Ectodermal cell (in vitro differentiated cells): ENCODE measurements around the gene TRMT10A. TPM values are rescaled to one million over a fixed set of nuclear protein-coding genes. Genes with fewer than 3 reads are reported as not detected.

Source experiments
- H3K27ac ChIP-seq: 2 replicates; pipeline ENCODE4 v1.7.0; 2013; ENCODE audit warnings: mild to moderate bottlenecking, low read depth, low read length; ENCODE audit not compliant: insufficient read depth, poor library complexity, severe bottlenecking
- H3K27me3 ChIP-seq: 2 replicates; pipeline ENCODE4 v1.7.0; 2013; ENCODE audit warnings: mild to moderate bottlenecking, low read length; ENCODE audit not compliant: insufficient read depth, control insufficient read depth, poor library complexity, severe bottlenecking
- H3K36me3 ChIP-seq: one replicate; pipeline ENCODE4 v1.7.0; 2013; ENCODE audit warnings: low read length; ENCODE audit not compliant: control insufficient read depth, insufficient read depth
- H3K4me1 ChIP-seq: one replicate; pipeline ENCODE4 v1.7.0; 2013; ENCODE audit warnings: low read length; ENCODE audit not compliant: control insufficient read depth, insufficient read depth
- H3K4me3 ChIP-seq: 2 replicates; pipeline ENCODE4 v1.7.0; 2013; ENCODE audit warnings: low read depth, low read length, control low read depth; ENCODE audit not compliant: insufficient read depth
- H3K9me3 ChIP-seq: 2 replicates; pipeline ENCODE4 v1.7.0; 2013; ENCODE audit warnings: mild to moderate bottlenecking, low read length, moderate library complexity; ENCODE audit not compliant: control insufficient read depth
- WGBS, 2 experiments: methylation state at CpG; one replicate each; pipeline ENCODE4 v1.1.7; 2013; ENCODE audit warnings: missing lambda C conversion rate in 2 of 2; 5-methylcytosine and 5-hydroxymethylcytosine counted together
- polyA plus RNA-seq, 4 experiments: library from polyadenylated mRNA; stranded (reverse); fragments of 50-300 nt; gene quantifications; one replicate each; pipeline ENCODE4 v1.2.3, GENCODE V29; 2013

TRMT10A gene
- polyA plus RNA-seq (2013, experiment 1 of 4): 9.2 TPM
- 9.1 TPM for polyA plus RNA-seq (2013, experiment 2 of 4)
- polyA plus RNA-seq (2013, experiment 3 of 4): 8.0 TPM
- polyA plus RNA-seq (2013, experiment 4 of 4): 9.7 TPM

GRCh38 chr4:99563310-99564186, at the start of gene TRMT10A:
TSS of gene TRMT10A (minus strand) at chr4:99564039. CDS start at chr4:99559338, 4,701 bp downstream.
- H3K27ac ChIP-seq: peak within 1 kb of the TSS; percentile 93
- no peaks in the 10 kb centered on the region for H3K27me3 ChIP-seq
- no peaks in the 10 kb centered on the region for H3K9me3 ChIP-seq
- no peaks in the 10 kb centered on the region for H3K36me3 ChIP-seq
- WGBS, 2 experiments: 1% methylated on average over 48 of the region's 48 CpGs
- H3K4me3 ChIP-seq: peak within 1 kb of the TSS; percentile 92
- no peaks in the 10 kb centered on the region for H3K4me1 ChIP-seq

GRCh38 chr4:99612704-99613103, 48.9 kb upstream of the TRMT10A start:
- H3K27ac ChIP-seq: no peak overlapping the region
- H3K4me3 ChIP-seq: no peak overlapping the region
- no peaks in the 10 kb centered on the region for H3K27me3 ChIP-seq
- H3K9me3 ChIP-seq: no peaks in the 10 kb centered on the region
- no peaks in the 10 kb centered on the region for H3K36me3 ChIP-seq
- H3K4me1 ChIP-seq: no peaks in the 10 kb centered on the region
- WGBS, 2 experiments: 88 to 91% methylated on average over 5 of the region's 5 CpGs

GRCh38 chr4:99612281-99612680, 48.4 kb upstream of the TRMT10A start:
- WGBS, 2 experiments: 82 to 84% methylated on average over 3 of the region's 3 CpGs

GRCh38 chr4:99610605-99611175, 46.9 kb upstream of the TRMT10A start:
- no peak overlapping the region for H3K27ac ChIP-seq
- WGBS, 2 experiments: 84 to 86% methylated on average over 5 of the region's 5 CpGs

More at GRCh38 chr4:99612281-99612680, 48.4 kb upstream of the TRMT10A start:
- H3K27ac ChIP-seq: no peak overlapping the region
- H3K4me3 ChIP-seq: no peak overlapping the region
- H3K36me3 ChIP-seq: no peaks in the 10 kb centered on the region
- no peaks in the 10 kb centered on the region for H3K9me3 ChIP-seq
- H3K27me3 ChIP-seq: no peaks in the 10 kb centered on the region
- H3K4me1 ChIP-seq: no peaks in the 10 kb centered on the region

GRCh38 chr4:99608417-99608816, 44.6 kb upstream of the TRMT10A start:
- Histone ChIP-seq H3K36me3 (no peaks in the 10 kb centered on the region), H3K27me3 (no peaks in the 10 kb centered on the region), H3K4me1 (no peaks in the 10 kb centered on the region), H3K9me3 (no peaks in the 10 kb centered on the region), H3K4me3 (no peak overlapping the region), H3K27ac (no peak overlapping the region)
- 91 to 96% methylated on average over 5 of the region's 5 CpGs for WGBS, 2 experiments

More at GRCh38 chr4:99610605-99611175, 46.9 kb upstream of the TRMT10A start:
- H3K4me1 ChIP-seq: no peaks in the 10 kb centered on the region
- no peaks in the 10 kb centered on the region for H3K9me3 ChIP-seq
- H3K36me3 ChIP-seq: no peaks in the 10 kb centered on the region
- no peaks in the 10 kb centered on the region for H3K27me3 ChIP-seq
- no peak overlapping the region for H3K4me3 ChIP-seq

- Histone ChIP-seq H3K27me3 (no peaks in the 10 kb centered on the region), H3K4me3 (no peak overlapping the region), H3K27ac (no peak overlapping the region), H3K9me3 (no peaks in the 10 kb centered on the region), H3K4me1 (no peaks in the 10 kb centered on the region), H3K36me3 (no peaks in the 10 kb centered on the region)
- 94 to 97% methylated on average over 2 of the region's 2 CpGs for WGBS, 2 experiments
These were observed 42.9 kb upstream of the TRMT10A start for GRCh38 chr4:99606716-99607115.

GRCh38 chr4:99594818-99595217, 31.0 kb upstream of the TRMT10A start:
- WGBS, 2 experiments: 96 to 100% methylated on average over 2 of the region's 2 CpGs
- no peaks in the 10 kb centered on the region for H3K36me3 ChIP-seq
- H3K4me1 ChIP-seq: no peaks in the 10 kb centered on the region
- H3K27ac ChIP-seq: no peak overlapping the region
- H3K4me3 ChIP-seq: no peak overlapping the region
- H3K27me3 ChIP-seq: no peaks in the 10 kb centered on the region
- no peaks in the 10 kb centered on the region for H3K9me3 ChIP-seq

- 92 to 93% methylated on average over 3 to 4 of the region's 4 CpGs for WGBS, 2 experiments
- H3K27me3 ChIP-seq: no peaks in the 10 kb centered on the region
- H3K4me1 ChIP-seq: no peaks in the 10 kb centered on the region
- no peaks in the 10 kb centered on the region for H3K9me3 ChIP-seq
- no peak overlapping the region for H3K27ac ChIP-seq
- H3K4me3 ChIP-seq: no peak overlapping the region
- no peaks in the 10 kb centered on the region for H3K36me3 ChIP-seq
These were observed 30.2 kb upstream of the TRMT10A start for GRCh38 chr4:99593781-99594641.

- no peak overlapping the region for H3K4me3 ChIP-seq
- H3K4me1 ChIP-seq: no peaks in the 10 kb centered on the region
- 80 to 100% methylated on average over 1 to 3 of the region's 3 CpGs for WGBS, 2 experiments
- no peaks in the 10 kb centered on the region for H3K36me3 ChIP-seq
- no peak overlapping the region for H3K27ac ChIP-seq
- no peaks in the 10 kb centered on the region for H3K27me3 ChIP-seq
- H3K9me3 ChIP-seq: no peaks in the 10 kb centered on the region
These were observed 27.9 kb upstream of the TRMT10A start for GRCh38 chr4:99591757-99592156.
